Peyer's patch (tissue), 4 donors: Measurements from ENCODE around the gene IFNA13.

ENCODE experiments used
- POLR2A ChIP-seq, 2 donors: fragments of 450-650 bp; IDR thresholded peaks; one replicate each; pipeline ENCODE4 v1.5.1; 2017; ENCODE audit warnings: antibody characterized with exemption in 2 of 2, mild to moderate bottlenecking in 2 of 2, moderate library complexity in 2 of 2
- TF ChIP-seq, protein P1 (sequence below), 6 experiments: fragments of 450-650 bp in 4 of 6; fragments of 200-600 bp in 2 of 6; sonication (generic) in 1 of 6; IDR thresholded peaks; one replicate each; pipeline ENCODE4 v1.5.1; 2017 to 2019; ENCODE audit warnings: antibody characterized with exemption in 6 of 6, mild to moderate bottlenecking in 3 of 6, moderate library complexity in 1 of 6

DNA sequence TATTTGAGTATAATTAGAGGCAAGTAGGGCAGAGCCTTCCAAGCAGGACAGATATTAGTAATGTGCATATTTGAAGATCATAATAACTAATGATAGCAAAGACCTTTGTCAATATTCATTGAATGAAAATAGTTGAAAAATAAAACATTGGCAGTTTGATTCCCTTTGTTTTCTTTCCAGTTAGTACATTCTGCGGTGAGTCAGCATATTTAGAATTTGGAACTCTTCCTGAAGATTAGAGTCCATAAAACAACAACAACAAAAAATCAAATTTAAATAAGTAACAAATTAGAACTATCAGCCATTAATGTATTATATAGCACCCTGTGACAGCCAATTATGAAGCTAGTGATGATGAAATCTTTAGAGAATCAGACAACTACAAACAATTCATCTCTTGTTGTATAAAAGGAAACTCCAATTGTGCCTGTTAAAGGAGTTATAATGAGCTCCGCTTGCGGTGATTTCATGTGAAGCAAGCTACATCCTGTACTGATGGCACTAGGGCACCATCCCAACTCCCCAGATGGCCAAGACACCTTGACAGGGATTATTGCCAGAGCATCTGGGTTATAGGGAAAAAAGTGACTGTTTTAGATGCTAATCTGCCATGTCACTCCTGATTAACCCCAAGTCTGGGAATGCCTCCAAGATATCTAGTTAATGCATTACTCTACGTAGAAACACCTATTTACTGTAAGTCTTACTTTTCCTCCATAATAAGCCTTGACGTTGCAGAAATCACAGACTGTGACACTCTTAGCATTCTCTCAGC lies 47.8 kb upstream of the IFNA13 start:
- TF ChIP-seq, protein P1, sequence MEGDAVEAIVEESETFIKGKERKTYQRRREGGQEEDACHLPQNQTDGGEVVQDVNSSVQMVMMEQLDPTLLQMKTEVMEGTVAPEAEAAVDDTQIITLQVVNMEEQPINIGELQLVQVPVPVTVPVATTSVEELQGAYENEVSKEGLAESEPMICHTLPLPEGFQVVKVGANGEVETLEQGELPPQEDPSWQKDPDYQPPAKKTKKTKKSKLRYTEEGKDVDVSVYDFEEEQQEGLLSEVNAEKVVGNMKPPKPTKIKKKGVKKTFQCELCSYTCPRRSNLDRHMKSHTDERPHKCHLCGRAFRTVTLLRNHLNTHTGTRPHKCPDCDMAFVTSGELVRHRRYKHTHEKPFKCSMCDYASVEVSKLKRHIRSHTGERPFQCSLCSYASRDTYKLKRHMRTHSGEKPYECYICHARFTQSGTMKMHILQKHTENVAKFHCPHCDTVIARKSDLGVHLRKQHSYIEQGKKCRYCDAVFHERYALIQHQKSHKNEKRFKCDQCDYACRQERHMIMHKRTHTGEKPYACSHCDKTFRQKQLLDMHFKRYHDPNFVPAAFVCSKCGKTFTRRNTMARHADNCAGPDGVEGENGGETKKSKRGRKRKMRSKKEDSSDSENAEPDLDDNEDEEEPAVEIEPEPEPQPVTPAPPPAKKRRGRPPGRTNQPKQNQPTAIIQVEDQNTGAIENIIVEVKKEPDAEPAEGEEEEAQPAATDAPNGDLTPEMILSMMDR (IDR thresholded peaks at IDR 0.05): no peak
- no peak for TF ChIP-seq POLR2A (IDR thresholded peaks at IDR 0.05)
